Mucosa of descending colon (tissue), 3 donors: ENCODE data around the gene DIO1. TPM values are rescaled to one million over a fixed set of nuclear protein-coding genes. Genes with fewer than 3 reads are reported as not detected.
A peak's percentile ranks its signal among the peaks of the same experiment; 100 is the strongest.
"Not testable (repeated sequence)": the region's sequence is repeated elsewhere in the genome, so short reads cannot be mapped to it uniquely, and the experiment has no call there.

Experiments used
- ATAC-seq: fragments of 200-7000 bp; cut with Tn5 transposase; one replicate; pipeline ENCODE4 v1.9.1; 2020; ENCODE audit warnings: mild to moderate bottlenecking, moderate library complexity
- DNase-seq, 3 donors: peaks; one replicate each; pipeline ENCODE4 v3.0.0-alpha.2; 2020
- H3K36me3 ChIP-seq: fragments of 200-600 bp; one replicate; pipeline ENCODE4 v1.8.0; 2021; ENCODE audit warnings: low read depth, mild to moderate bottlenecking
- H3K4me1 ChIP-seq: fragments of 200-600 bp; one replicate; pipeline ENCODE4 v1.8.0; 2021; ENCODE audit warnings: low read depth, mild to moderate bottlenecking
- H3K4me3 ChIP-seq: fragments of 200-600 bp; one replicate; pipeline ENCODE4 v1.8.0; 2021; ENCODE audit warnings: mild to moderate bottlenecking
- H3K9me3 ChIP-seq: fragments of 200-600 bp; one replicate; pipeline ENCODE4 v1.8.0; 2021; ENCODE audit warnings: mild to moderate bottlenecking
- intact Hi-C, 2 donors: fragments of 100-400 bp; cut with DNase I in 1 of 2; cut with micrococcal nuclease in 1 of 2; formaldehyde crosslinking; loops; one replicate each; pipeline versions ENCODE4 v1.11.0 to v1.11.1; 2022; cut with DNase I, micrococcal nuclease
- total RNA-seq, 3 donors: library from RNA; stranded (reverse); fragmentation: NEBNext Ultra II Directional in 2 of 3; extraction: Animal tissue kit (Norgen Biotek cat#: 25700) in 2 of 3; gene quantifications; one replicate each; pipeline versions ENCODE4 v1.2.1 to v1.2.4, GENCODE V29; 2021 to 2023
- TF ChIP-seq, protein P1 (sequence below): fragments of 200-600 bp; IDR thresholded peaks from one replicate; pipeline ENCODE4 v1.8.0; 2022; ENCODE audit warnings: antibody characterized with exemption, mild to moderate bottlenecking
- donor health status: DM: no; HTN: no; CAD: no; lungs with moderate emphysema.
- donor health status: DM: no; HTN: no; CAD: no.
- donor health status: DM: no; HTN: yes; CAD: no.

DIO1 gene
- total RNA-seq, 3 donors from 2014 or later = not detected

GRCh38 chr1:53878492-53879105, 15.4 kb upstream of the DIO1 start:
- no peaks in the 10 kb centered on the region for H3K9me3 ChIP-seq
- H3K4me3 ChIP-seq = no peak overlapping the region
- TF ChIP-seq, protein P1, sequence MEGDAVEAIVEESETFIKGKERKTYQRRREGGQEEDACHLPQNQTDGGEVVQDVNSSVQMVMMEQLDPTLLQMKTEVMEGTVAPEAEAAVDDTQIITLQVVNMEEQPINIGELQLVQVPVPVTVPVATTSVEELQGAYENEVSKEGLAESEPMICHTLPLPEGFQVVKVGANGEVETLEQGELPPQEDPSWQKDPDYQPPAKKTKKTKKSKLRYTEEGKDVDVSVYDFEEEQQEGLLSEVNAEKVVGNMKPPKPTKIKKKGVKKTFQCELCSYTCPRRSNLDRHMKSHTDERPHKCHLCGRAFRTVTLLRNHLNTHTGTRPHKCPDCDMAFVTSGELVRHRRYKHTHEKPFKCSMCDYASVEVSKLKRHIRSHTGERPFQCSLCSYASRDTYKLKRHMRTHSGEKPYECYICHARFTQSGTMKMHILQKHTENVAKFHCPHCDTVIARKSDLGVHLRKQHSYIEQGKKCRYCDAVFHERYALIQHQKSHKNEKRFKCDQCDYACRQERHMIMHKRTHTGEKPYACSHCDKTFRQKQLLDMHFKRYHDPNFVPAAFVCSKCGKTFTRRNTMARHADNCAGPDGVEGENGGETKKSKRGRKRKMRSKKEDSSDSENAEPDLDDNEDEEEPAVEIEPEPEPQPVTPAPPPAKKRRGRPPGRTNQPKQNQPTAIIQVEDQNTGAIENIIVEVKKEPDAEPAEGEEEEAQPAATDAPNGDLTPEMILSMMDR = no peak
- no peak for ATAC-seq
- no peaks in the 10 kb centered on the region for H3K4me1 ChIP-seq
- intact Hi-C loops = no loop called here
- no peak for DNase-seq
- no peaks in the 10 kb centered on the region for H3K36me3 ChIP-seq

- H3K9me3 ChIP-seq, H3K4me1 ChIP-seq, H3K36me3 ChIP-seq, DNase-seq, intact Hi-C loops, ATAC-seq, H3K4me3 ChIP-seq: not testable (repeated sequence)
Observed at GRCh38 chr1:53881853-53882252, 12.1 kb upstream of the DIO1 start.

- intact Hi-C loops, H3K9me3 ChIP-seq, DNase-seq, ATAC-seq, H3K36me3 ChIP-seq, H3K4me1 ChIP-seq, H3K4me3 ChIP-seq: not testable (repeated sequence)
Observed at GRCh38 chr1:53883600-53883999, 10.4 kb upstream of the DIO1 start.

DNA sequence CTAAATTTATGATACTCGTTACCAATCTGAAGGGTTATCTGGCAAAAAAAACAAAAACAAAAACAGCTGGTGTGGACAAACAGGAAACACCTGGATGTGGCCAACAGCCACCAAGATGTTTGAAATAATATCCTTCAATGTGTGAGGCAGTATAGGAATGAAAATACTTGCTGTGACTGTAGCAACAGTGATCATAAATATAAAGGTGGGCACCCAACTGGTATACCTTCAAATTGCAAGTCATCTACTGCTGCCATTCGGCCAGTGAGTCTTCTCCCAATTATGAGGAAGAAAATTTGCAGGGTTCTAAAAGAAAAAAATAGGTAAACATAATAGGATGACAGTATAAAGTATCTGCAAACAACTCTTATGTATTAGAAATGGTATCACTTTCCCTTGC, 5.3 kb upstream of the DIO1 start:
- intact Hi-C loops = no loop called here
- TF ChIP-seq, protein P1 = no peak

DNA sequence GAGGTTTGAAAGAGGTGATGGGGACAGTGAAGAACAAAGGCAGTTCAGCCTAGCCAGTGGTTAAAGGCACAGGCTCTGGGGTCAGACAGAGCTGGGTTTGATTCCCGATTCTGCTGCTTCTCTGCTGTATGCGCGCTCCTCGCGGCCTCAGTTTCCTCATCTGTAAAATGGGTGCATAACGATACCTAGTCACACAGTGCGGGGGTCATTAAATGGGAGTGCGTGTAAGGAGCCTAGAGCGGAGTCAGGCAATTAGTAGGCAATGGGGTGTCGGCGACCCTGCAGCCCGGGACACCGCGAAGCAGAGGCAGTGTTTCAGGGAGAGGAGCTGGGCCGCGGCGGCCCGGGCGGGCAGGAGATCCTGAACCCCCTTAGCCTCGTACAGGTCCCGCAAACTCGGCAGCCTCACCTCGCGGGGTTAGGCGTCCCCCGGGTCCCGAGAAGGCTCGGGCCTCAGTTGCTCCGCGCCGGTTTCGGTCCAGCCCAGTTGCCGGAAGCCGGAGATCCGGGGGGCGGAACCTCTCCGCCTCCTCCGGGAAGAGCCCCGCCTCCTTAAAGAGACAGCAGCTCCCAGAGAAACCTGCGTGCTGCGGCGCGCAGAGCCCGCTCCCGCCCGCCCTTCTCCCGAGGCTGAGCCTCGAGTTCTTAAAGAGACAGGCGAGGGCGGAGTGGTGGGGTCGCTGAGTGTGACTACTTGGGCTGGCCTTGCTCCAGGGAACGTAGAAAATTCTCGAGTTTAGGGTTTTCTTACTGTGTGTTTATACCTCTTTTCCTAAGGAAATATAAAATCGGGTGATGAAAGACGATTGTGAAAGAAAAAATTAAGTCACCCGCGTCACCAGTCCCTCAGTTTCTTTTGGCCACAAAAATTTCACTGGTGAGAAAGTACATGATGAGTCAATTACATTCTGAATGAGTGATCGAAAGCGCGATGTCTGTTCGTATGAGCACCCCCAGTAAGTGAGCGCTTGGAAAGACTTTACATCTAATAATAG, 4.4 kb upstream of the DIO1 start, which contains the start of gene YIPF1:
TSS of gene YIPF1 (minus strand) at position 494 of the 995 bp plus-strand sequence. CDS start 860 bp downstream, outside the sequence.
- no peaks in the 10 kb centered on the region for H3K36me3 ChIP-seq
- H3K4me1 ChIP-seq = no peaks in the 10 kb centered on the region
- peak within 1 kb of the TSS; percentile 82 for H3K4me3 ChIP-seq
- ATAC-seq = peak; percentile 100
- no peaks in the 10 kb centered on the region for H3K9me3 ChIP-seq
- intact Hi-C loops = loop anchor here in 1 of 2 donors (10.0 kb wide), 1 partner anchor 55 kb away; the partner anchor contains the start of genes IFT25 and LRRC42
- DNase-seq = peak; percentile 93 to 96 (median 95)
- TF ChIP-seq, protein P1 = no peak

More for the DNA sequence above, 5.3 kb upstream of the DIO1 start:
- Histone ChIP-seq H3K4me3 (no peak overlapping the region), H3K36me3 (no peaks in the 10 kb centered on the region), H3K4me1 (no peaks in the 10 kb centered on the region), H3K9me3 (no peaks in the 10 kb centered on the region)
- no peak for DNase-seq
- no peak for ATAC-seq

DNA sequence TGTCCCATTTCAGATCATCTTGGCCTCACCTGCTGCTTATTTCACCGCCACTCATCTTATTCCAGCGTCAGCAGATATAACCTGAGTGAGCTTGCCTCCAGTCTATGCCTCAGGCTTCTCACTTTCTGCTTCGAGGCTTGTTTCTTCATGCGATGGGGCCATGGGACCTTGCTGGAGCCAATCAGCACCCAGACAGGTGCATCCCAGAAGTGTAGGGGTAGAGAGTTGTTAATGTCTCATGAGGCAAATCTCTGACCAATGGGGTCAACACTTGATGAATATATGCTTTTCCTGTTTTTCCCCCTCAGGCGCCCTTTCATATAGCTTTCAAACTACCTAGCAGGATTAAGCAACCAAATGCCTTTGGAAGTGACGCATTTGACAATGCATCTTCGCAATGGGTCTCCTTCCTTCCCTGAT, 3.5 kb upstream of the DIO1 start:
- TF ChIP-seq, protein P1 = no peak
- Histone ChIP-seq H3K4me3 (no peak overlapping the region), H3K4me1 (no peaks in the 10 kb centered on the region), H3K9me3 (no peaks in the 10 kb centered on the region), H3K36me3 (no peaks in the 10 kb centered on the region)
- no peak for DNase-seq
- intact Hi-C loops = loop anchor here in 1 of 2 donors (10.0 kb wide), 1 partner anchor 54 kb away; the partner anchor contains the start of genes IFT25 and LRRC42
- ATAC-seq = no peak
